ENCODE results near the gene PDZD7.
"Not testable (repeated sequence)": the region's sequence is repeated elsewhere in the genome, so short reads cannot be mapped to it uniquely, and the experiment has no call there.

Gene PDZD7

DNA sequence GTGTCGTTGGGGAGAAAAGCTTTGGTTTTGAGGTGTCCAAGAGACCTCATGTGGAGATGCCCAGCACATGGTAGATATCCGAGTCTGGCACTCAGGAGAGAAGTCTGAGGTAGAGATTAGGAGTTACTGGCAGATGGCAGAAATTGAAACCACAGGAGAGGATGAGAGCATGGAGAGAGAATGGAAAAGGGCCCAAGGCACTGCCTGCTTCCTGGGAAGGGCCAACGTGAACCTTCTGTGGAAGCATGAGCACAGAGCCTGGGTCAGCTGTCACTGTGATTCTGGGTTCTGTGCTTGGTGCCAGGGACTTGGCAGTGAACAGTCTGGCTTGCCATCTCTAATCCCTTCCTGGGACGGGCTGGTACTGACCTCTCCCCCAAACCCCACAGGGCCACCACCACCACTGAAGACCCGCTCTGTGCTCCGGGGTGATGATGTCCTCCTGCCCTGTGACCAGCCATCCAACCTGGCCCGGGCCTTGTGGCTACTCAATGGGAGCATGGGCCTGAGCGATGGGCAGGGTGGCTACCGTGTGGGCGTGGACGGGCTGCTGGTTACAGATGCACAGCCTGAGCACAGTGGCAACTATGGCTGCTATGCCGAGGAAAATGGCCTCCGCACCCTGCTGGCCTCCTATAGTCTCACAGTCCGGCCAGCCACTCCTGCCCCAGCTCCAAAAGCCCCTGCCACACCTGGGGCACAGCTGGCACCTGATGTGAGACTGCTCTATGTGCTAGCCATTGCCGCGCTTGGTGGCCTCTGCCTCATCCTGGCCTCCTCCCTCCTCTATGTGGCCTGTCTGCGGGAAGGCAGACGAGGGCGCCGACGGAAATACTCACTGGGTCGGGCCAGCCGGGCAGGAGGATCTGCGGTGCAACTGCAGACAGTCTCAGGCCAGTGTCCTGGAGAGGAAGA is 47.8 kb downstream of the PDZD7 start:
- no peak for DNase-seq

DNA sequence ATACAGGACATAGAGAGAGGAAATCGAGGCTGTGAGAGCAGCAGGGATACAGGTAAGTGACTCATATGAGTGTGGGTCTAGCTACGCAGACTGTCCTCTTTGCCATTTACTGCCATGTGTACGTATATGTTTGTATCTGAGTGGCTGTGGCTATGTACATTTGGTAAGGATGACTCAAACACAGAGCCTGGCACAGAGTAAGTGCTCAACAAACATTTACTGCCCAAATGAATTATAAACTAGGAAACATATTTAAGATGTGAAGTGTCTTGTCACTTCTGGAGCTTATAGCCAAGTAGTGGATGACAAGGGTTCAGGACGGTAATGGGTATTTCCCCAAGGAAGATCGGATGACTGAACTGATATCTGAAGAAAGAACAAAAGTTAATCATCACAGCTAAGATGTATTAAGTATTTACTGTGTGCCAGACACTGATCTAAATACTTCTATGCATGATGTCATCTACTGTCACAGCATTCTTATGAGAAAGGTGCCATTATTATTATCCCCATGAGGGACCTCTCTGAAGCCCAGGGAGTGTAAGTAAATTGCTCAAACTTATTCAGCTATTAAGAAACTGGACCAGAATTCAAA is 49.7 kb downstream of the PDZD7 start:
- no peak for DNase-seq

DNA sequence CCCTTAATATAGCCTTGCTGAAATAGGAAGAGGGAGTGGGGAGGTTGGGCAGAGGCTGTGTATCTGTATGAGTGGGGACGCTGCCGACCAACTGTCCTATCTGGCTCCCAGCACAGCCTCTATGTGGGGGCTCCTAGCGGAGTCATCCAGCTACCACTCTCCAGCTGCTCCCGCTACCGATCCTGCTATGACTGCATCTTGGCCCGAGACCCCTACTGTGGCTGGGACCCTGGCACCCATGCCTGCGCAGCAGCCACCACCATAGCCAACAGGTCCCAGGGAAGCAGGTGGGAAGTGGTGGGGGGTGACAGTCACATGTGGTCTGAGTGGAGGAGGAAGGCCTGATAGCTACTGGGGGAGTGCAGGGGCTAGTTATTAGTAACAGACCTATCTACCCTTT is 50.2 kb downstream of the PDZD7 start:
- no peak for DNase-seq

DNA sequence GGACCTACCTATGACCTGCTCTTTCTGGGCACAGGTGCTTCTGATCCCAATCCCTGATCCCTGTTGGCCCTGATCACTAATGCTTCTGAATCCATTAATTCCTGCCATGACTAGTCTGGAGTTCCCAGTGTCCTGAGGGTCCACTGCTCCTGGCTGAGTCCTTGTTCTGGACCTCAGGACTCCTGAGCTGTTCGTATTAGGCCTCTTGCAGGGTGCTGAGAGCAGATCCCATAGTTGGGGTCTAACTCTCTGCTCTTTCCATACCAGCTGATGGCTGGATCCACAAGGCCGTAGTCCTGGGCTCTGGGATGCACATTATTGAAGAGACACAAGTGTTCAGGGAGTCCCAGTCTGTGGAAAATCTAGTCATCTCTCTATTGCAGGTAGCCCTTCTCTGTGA is 50.6 kb downstream of the PDZD7 start:
- no peak for DNase-seq

DNA sequence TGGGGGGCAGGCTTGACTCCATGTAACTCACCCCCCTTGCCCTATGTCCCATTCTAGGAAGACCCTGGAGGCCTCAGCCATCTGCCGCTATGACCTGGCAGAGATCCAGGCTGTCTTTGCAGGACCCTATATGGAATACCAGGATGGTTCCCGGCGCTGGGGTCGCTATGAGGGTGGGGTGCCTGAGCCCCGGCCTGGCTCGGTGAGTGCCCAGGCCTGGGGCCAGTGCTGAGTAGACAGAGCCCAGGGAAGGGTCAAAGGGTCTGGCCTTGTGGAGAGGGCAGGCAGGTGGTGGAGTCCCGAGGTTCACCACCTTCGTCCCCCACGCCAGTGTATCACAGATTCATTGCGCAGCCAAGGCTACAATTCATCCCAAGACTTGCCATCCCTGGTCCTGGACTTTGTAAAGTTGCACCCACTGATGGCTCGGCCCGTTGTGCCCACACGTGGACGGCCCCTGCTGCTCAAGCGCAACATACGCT is 51.1 kb downstream of the PDZD7 start:
- DNase-seq: no peak

DNA sequence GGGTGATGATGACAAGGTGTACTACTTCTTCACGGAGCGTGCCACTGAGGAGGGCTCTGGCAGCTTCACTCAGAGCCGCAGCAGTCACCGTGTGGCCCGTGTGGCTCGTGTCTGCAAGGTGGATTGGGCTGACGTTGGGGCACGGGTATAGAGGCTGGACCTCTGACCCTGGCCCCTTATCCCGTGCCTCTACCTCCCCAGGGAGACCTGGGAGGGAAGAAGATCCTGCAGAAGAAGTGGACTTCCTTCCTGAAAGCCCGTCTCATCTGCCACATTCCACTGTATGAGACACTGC is 52.1 kb downstream of the PDZD7 start:
- DNase-seq: no peak

DNA sequence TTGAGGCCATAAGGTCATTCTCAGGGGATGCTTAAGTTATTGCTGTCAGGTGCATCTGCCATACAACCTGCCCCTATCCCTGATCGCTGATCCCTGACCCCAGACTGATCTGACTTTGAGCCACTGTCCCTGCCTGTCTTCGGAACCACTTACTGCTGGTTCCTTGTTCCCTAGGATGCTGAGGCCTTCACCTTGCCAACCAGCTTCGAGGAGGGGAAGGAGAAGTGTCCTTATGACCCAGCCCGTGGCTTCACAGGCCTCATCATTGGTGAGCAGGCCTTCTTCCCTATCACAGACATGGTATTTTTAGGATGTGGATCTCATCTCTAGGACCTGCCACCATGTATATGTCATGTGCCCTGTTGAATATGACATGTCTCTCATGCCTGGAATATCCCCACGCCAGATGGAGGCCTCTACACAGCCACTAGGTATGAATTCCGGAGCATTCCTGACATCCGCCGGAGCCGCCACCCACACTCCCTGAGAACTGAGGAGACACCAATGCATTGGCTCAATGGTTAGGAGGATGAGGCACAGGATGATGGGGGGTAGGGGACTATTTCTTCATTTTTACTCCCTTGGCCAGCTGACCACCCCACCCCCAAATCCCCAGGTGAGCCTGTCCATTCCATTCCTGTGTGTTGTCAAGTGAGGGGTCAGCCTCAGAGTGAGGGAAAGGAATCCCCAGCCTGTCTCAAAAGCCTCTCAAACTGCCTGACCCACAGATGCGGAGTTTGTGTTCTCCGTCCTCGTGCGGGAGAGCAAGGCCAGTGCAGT is 52.6 kb downstream of the PDZD7 start:
- DNase-seq: no peak

DNA sequence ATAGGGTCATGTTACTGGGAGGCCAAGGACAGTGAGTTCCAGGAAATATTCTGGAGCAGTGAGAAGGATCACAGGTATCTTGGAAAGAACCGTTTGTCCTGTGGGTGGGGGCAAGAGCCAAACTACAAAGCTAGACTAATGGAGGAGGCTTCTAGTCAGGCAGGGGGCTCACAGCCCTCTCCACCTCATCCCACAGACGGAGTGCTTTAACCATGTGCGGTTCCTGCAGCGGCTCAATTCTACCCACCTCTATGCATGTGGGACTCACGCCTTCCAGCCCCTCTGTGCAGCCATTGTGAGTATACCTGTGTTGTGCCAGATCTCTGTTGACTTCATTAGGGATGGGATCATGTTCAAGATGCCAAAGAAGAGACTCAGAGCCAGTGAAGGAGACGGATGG is 53.5 kb downstream of the PDZD7 start:
- no peak for DNase-seq

DNA sequence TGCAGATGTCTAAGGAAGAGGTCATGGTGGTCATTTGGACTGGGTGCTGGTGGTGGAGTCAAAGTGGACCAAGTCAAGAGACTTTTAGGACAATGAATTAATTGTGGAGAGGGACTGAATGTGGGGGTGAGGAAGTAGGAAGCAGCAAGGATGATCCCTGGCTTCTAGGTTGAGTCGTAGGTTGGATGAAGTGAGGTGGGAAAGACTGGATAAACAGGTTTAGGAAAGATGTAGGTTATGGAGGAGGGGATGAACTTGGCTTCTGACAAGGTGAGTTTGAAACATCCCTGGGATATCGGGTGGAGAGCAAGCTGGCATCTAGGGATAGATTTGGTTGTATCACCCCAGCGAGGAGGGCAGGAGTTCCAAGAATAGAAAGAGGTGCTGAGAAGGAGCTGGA is 54.0 kb downstream of the PDZD7 start:
- no peak for DNase-seq

DNA sequence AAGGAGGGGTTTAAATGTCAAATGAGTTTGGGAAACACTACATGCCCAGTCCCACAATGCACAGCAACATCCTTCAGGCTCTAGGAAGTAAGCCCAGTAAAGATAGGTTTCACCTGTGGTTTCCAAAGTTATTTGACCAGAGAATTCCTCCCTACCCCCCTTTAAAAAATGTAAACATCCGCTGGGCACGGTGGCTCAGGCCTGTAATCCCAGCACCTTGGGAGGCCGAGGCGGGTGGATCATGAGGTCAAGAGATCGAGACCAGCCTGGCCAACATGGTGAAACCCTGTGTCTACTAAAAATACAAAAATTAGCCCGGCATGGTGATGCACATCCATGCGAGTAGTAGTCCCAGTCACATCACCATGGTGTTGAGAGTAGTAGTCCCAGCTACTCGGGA is 55.5 kb downstream of the PDZD7 start:
- not testable (repeated sequence) for DNase-seq

DNA sequence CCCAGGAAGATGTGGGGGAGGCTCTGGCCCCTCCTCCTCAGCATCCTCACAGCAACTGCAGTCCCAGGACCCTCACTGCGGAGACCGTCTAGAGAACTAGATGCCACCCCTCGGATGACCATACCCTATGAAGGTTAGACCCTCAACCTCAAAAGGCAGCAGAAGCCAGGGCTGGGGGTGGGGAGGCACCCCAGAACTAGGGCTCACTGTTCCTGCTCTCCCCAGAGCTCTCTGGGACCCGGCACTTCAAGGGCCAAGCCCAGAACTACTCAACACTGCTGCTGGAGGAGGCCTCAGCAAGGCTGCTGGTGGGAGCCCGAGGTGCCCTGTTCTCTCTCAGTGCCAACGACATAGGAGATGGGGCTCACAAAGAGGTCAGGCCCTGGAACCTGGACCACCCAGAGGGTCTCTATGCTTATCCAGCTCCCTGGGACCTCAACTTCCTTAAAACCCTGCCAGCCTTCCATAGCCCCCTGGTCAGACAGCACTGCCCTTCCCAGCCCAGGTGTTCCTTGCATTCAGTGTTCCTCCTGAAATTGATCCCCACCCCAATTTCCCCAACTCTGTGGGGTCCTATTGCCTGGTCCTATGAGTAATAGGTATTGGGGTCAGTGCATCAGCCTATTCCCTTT is 57.9 kb downstream of the PDZD7 start:
- no peak for DNase-seq

DNA sequence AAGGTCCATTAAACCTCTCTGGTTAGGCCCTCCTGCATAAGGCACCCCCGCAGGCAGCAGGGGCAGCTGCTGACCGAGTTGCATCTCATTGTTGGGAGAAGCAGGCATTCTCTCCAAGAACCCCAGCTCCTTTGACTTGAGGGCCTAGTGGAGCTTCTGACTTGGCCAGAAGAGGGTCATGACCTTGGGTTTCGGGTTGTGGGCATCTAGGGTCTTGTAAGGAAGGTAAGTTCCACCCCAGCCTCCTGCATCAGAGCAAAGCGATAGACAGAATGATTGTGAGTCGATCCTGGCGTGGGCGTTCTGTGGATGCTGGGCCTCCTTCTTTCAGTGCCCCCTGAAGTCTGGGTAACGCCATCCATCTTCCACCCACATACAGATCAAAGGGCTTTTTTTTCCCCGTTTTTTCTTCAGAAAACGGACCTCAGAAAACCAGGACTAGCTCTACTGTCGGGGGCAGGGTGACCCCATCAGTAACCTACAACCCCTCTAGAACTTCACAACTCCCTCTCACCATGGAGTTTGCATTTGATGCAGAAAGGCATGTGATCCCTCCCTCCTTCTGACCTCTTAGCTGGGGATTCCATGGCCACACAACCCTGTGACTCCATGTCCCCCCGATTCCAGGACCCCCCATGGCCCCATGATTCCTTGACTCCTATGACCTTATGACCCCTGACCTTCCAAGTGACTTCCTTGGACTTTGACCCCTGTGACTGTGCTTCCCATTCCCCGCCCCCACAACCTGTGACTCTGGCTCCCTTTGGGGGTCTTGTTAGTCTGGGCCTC is 58.6 kb downstream of the PDZD7 start:
- DNase-seq: no peak

DNA sequence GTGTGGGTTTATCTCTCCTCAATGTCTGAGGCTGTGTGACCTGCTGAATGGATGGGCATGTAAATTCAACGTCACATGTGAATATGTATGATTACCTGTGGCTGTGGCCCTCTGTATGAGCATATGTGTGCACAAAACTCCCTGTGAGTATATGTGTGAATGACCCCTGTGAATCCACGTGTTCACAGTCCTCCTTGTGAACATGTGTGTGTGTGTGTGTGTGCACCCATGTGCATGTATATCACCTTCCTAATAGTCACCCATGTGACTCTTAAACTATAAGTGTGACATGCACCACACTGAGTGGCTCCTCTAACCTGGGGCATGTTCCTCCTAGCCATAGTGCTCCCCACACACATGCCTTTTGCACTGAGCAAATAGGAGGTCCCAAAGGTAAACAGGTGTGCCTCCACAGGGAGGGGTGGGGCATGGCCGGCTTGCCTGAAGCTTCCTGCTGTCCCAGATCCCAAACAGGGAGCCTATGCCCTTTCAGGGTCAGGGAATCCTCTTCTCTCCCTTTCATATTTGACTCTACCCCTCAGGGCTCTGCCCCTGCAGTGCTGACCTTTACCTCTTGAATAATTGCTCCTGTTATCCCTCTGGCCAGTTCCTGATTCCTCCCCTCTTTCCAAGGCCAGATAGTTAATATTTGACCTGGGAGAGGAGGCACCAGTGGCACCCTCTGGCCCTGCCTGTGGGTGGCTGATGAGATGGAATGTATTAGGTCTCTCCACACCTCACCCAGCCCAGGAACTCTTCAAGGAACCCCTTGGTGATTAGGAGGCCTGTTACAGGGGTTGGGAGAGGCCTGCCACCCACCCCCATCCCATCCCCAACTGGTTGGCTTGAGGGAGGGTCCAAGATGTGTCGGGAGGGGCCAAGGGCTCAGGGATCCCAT is 59.8 kb downstream of the PDZD7 start:
- DNase-seq: no peak

DNA sequence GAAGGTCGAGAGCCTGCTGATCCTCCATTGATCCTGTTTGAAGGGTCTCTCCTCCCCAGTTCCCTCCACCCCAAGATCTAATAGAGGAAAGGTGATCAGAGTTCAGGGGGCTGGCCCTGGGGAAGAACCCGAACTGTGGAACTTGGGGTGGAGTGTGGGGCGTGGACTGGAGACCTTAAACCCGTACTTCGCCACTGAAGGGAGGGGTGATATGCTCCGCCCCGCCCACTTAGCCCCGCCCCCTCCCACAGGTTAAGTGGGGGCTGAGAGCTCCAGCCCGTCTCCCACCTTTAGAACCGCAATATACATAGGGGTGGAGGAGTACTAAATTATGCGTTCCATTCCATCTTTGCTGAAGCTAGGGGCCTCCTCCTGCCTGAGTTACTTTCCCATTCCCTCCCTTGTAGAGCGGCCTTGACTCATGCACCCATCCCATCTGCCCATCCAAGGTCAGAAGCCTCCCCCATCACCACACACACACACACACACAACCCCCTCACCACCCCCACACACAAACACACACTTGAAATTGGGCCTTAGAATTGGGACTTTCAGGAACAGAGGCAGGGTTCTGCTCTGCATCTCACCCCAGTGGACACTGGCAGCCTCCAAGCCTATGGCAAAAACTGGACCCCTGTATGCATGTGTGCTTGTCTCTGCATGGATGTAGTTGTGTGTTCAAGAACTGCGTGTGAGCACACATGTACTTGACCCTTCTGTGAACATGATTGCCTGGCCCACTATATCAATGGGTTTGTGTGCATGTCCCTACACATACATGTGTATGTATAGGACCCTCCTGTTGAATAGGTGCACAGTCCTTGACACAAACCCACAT is 60.6 kb downstream of the PDZD7 start:
- no peak for DNase-seq

DNA sequence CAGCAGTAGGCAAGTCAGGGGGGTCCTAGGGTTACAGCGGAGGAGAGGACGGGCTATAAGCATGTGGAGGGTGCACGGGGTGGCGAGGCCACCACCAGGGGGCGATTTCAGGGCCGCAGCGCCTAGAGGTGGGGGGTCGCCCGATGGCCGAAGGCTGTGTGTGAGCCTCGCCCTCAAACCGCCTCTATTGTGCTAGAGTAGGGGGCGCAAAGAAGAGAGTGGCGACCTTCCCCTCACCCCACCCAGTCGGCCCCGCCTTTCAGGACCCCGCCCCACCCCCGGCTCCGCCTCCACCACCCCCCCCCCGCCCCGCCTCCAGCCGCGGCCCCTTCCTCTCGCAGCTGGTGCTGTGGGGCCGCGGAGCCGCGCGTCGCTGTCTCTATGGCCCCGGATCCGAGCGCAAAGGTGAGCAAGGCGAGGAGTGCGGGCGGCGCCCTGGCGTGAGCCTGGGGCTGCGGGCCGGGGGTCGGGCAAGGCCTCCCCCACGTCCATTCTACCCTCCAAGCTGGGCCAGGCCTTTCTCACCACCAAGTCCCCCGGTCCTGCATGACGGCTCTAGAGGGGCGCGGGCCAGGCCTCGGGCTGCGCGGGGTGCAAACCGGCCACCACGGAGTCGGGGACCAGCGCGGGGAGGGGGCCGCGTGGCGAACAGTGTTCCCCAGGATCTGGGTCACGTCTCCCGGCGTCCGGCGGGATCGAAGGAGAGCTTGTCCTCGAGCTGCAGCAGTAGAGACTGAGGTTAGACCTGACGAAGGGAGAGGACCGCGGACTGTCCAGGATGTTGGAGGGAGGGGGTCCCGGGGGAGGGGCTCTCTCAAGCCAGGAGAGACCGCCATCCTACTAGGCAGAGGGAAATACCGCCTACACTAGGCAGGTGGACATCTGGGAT is 61.5 kb downstream of the PDZD7 start, which contains the start of gene SEMA4G:
Gene SEMA4G (plus strand): TSS at position 318 of the 889 bp plus-strand sequence. CDS start 3,409 bp downstream, outside the sequence.
- DNase-seq: no peak

DNA sequence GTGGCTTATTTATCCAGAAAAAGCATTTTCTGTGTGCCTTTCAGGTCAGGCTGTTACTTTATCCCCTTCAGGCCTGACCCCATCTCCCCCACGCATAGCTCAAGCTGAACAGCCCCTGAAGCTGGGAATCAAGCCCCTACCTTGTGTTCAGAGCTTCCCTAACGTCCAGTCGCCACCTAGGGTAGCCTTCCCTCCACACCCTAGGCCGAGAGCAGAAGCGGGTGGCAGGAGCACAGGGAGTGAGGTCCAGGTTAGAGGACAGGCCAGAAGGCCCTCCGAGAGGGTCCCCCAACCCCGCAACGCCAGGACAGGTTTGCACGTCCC is 62.1 kb downstream of the PDZD7 start:
- DNase-seq: no peak

DNA sequence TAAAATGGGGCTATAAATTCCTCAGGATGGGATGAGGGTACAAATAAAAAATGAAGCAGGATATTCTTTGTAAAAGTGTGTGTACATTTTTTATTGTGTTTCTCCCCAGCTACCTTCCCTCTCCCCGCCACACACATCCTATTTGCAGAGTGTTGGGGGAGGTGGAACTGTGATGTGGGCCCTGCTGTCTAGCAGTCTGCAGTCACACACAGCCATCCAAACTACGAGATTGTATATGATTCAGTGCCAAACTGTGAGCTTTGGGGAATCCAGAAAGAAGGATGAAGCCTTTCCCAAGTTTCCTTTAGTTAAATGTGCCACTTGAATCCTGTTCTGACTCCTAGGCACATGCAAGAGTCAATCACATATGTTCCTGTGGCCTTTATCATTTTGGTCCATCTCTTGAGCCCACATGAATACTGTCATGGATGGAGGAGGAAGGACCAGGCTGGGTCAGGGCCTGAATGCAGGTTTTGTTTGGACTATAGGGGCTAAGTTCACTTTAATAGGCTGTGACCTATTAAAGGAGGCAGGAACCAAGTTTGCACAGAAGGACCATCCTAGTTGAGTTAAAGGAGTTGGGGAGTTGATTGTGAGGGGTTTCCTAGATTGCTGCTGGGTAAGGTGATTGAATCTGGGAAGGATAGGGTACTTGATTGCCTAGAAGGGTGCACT is 62.7 kb downstream of the PDZD7 start:
- no peak for DNase-seq

DNA sequence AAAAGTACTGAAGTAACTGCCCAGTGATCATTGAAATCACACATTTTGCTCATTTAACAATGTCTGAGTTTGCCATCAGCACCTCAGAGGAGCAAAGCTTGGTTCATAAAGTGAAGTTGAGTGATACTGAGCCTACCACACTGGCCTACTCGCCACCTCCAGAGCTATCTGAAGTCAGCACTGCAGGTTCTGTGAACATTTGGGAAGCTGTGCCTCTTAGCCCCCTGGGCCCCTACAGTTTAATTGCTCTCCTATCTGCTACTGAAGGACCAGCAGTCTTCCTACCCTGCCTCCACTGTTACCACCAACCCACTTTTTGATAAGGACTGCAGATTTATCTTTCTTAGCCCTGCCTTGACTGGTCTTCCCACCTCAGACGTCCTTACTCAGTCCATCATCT is 63.6 kb downstream of the PDZD7 start:
- no peak for DNase-seq

DNA sequence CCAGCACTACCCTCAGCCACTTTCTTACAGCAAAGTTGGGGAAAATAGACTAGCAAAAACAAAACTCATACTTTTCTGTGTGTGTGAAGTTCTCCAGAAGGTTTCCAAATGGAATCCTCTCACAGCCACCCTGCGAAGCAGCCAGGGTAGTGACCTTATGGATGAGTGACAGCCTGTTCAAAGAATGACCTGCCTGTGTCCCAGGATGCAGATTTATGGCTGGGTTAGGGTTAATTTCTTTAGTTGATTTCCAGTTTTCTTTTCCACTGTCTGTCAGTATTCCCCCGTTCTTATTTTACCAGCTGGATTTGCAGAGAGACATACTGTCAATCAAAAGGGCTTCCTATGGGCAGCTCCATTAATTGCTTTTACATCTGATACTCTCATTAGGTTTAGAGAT is 64.0 kb downstream of the PDZD7 start:
- DNase-seq: no peak

All from NCI-H510A treated with DMSO at 0.1 percent for 48 hours (cell line).